ENCODE data around the gene MTHFD1. TPM values are rescaled to one million over a fixed set of nuclear protein-coding genes. Genes with fewer than 3 reads are reported as not detected.

Gene MTHFD1
- total and polyA plus RNA-seq, 9 of the 15 experiments (the other 6 are each of a cell fraction or from before 2014, with no cell fraction given), result 66.7 to 158 (median 90.9) TPM

GRCh38 chr14:64503434-64504309, 115.5 kb downstream of the MTHFD1 start, which contains the start of gene ZBTB25 (continued):
- TF ChIP-seq ZNF449 (CRISPR knock-in tag; IDR thresholded peaks at IDR 0.05) (no peak), HDAC3 (IDR thresholded peaks at IDR 0.05; ENCODE audit: borderline replicate concordance, partially characterized antibody) (no peak), BRCA1 (IDR thresholded peaks at IDR 0.05) (no peak), BRCA1 (CRISPR knock-in tag; IDR thresholded peaks at IDR 0.05) (no peak), PHF20 (IDR thresholded peaks at IDR 0.05; ENCODE audit: partially characterized antibody) (no peak), ZNF175 (CRISPR knock-in tag; IDR thresholded peaks at IDR 0.05; ENCODE audit: low read depth) (no peak), ESRRA (IDR thresholded peaks at IDR 0.05; ENCODE audit: borderline replicate concordance, low read depth) (no peak), HMG20B (CRISPR knock-in tag; IDR thresholded peaks at IDR 0.05) (no peak), ZNF668 (CRISPR knock-in tag; IDR thresholded peaks at IDR 0.05) (no peak), FOXJ3 (CRISPR knock-in tag; IDR thresholded peaks at IDR 0.05) (no peak), ZFP30 (CRISPR knock-in tag; IDR thresholded peaks at IDR 0.05; ENCODE audit: borderline replicate concordance) (no peak), ZNF318 (IDR thresholded peaks at IDR 0.05; ENCODE audit: borderline replicate concordance in 1 of 2, low read depth in 1 of 2) (no peak), ZNF445 (CRISPR knock-in tag; IDR thresholded peaks at IDR 0.05; ENCODE audit: low read depth) (no peak), E2F1 (CRISPR knock-in tag; IDR thresholded peaks at IDR 0.05) (no peak), BCL6 (CRISPR knock-in tag; IDR thresholded peaks at IDR 0.05) (no peak), E2F5 (CRISPR knock-in tag; IDR thresholded peaks at IDR 0.05) (no peak)
